OCI-LY3 (cell line): Measurements from ENCODE around the gene CNGA4.

Experiments used
- EZH2phosphoT487 ChIP-seq: fragments of 200-600 bp; shearing (Covaris generic); IDR thresholded peaks from 2 replicates; pipeline ENCODE4 v1.6.1; 2018; ENCODE audit warnings: antibody characterized with exemption, mixed run types, low read depth
- TF ChIP-seq, protein P1 (sequence below): fragments of 200-600, 300-600 bp; sonication (generic); IDR thresholded peaks from 2 replicates; pipeline ENCODE4 v1.5.1; 2014; ENCODE audit warnings: antibody characterized with exemption, low read length, low read depth

DNA sequence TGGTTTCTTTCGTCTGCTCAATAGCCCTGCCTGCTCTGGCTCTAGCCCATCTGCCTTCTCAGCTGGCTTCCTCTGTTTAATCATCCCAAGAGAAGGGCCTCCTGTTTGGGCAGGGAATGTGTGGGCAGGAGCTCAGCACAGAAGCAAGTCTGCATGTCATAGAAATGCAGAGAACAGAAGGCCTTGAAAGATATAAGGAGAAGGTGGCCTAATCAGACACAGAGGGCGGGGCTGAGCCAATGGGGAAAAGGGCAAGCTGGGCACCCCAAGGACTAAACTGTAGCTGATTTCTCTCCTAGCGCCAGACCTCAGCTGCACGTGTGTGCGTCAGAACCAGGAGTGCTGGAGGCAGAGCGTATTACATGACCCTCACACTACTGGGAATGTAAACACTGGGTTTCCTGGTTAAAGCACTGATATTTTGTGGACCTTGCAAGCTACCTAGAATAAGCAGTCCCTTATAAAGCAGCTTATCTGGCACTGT is 13.1 kb downstream of the CNGA4 start:
- TF ChIP-seq, protein P1, sequence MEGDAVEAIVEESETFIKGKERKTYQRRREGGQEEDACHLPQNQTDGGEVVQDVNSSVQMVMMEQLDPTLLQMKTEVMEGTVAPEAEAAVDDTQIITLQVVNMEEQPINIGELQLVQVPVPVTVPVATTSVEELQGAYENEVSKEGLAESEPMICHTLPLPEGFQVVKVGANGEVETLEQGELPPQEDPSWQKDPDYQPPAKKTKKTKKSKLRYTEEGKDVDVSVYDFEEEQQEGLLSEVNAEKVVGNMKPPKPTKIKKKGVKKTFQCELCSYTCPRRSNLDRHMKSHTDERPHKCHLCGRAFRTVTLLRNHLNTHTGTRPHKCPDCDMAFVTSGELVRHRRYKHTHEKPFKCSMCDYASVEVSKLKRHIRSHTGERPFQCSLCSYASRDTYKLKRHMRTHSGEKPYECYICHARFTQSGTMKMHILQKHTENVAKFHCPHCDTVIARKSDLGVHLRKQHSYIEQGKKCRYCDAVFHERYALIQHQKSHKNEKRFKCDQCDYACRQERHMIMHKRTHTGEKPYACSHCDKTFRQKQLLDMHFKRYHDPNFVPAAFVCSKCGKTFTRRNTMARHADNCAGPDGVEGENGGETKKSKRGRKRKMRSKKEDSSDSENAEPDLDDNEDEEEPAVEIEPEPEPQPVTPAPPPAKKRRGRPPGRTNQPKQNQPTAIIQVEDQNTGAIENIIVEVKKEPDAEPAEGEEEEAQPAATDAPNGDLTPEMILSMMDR, result no peak
- TF ChIP-seq EZH2phosphoT487, result no peak
